Smooth muscle cell of the pulmonary artery (primary cell): Measurements from ENCODE around the gene NR1H4. TPM values are rescaled to one million over a fixed set of nuclear protein-coding genes. Genes with fewer than 3 reads are reported as not detected.

ENCODE experiments used
- total RNA-seq: library from RNA; depleted of rRNA; stranded (reverse); fragments of >200 nt; gene quantifications from 2 replicates; pipeline ENCODE4 v1.2.3, GENCODE V29; 2014

Gene NR1H4
- total RNA-seq, result 0.23 TPM in 1 of 2 replicates, not detected in the other

GRCh38 chr12:100473716-100474150 is at the start of gene NR1H4:
TSS of gene NR1H4 (plus strand) at chr12:100473866. CDS start at chr12:100493324, 19,458 bp downstream.

DNA sequence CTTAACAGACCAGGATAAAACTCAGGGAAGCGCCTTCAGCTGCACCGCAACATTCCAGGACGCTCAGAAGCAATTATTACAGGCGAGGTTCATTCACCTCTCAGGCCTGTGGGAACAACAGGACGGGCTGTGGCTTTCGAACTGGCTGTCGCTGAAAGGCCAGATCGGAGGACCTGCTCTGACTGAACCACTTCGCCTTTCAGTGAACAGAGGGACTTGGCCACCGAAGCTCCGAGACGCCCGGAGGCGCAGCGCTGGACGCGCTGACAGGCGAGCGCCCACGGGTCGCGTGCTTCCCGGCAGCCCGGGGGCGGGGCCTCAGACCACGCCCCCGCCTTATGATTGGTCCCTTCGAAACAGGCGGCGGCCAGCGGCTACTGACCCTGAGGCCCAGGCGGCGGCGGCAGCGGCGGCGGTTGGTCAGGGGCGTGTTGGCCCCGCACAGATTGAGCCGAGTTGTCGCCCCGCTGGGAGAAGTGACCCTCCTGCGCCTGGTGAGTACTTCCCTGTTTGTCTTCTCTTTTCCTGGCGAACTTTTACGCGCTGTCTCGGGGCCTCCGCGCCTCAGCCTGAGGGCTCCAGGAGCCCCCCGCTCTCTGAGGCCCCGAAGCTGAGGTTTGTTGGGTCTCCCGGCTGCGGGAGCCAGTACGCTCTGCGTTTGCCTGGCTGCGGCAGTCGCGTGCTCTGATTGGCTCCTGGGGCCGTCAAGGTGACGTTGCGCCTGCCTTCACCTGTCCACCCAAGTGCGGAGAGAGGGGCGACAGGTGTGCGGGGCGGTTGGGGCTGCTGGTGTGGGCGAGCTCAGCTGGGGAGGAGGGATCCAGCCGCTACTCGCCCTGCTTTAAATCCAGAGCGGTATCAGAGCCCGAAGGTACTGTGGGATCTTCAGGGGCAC is 99.9 kb downstream of the NR1H4 start, which contains the start of gene GAS2L3:
TSS of gene GAS2L3 (plus strand) at position 393 of the 895 bp plus-strand sequence. CDS start 21,221 bp downstream, outside the sequence.

Other genes starting within 250 kb of the NR1H4 start
- 0.46 and 1.1 TPM in 2 replicates for gene DEPDC4, start 206.8 kb upstream of the NR1H4 start, total RNA-seq
- gene SCYL2, start 206.7 kb upstream of the NR1H4 start, total RNA-seq, result 32.1 and 36.2 TPM in 2 replicates
- not detected in 2 replicates for gene SLC17A8, start 116.8 kb upstream of the NR1H4 start, total RNA-seq
- 6.1 and 11.5 TPM in 2 replicates for gene GAS2L3, start 99.8 kb downstream of the NR1H4 start, total RNA-seq